ENCODE results near the gene TNIK.

TNIK gene

DNA sequence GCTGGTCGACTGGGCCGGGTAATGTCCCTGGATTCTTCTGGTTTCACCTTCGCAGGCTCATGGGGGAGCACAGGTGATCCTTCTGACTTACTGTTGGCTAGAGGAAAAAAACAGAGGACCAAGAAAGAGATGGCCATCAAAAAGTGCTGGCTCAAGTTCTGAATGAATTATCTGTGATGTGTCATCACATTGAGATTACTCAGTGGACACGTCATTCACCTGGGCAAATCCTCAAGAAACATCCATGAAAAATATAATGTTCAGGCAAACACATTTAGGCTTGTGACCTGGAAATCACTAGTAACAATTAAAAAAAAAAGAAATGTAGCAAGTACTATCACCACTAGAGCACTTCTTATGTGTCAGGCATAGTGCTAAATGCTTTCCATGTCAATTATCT is 352.1 kb downstream of the TNIK start:
- no peak for FAIRE-seq
- no peak for TF ChIP-seq POU2F2 (IDR thresholded peaks at IDR 0.05; ENCODE audit: low read depth, low read length)
- TF ChIP-seq TAF1 (IDR thresholded peaks at IDR 0.05; ENCODE audit: low read depth, low read length) = no peak
- no peak for TF ChIP-seq SPI1 (IDR thresholded peaks at IDR 0.05; ENCODE audit: low read depth, low read length)
- TF ChIP-seq POLR2A (IDR thresholded peaks at IDR 0.05; ENCODE audit: low read depth, low read length) = no peak
- TF ChIP-seq PAX5 (IDR thresholded peaks at IDR 0.05; ENCODE audit: insufficient read depth, low read length, severe bottlenecking) = no peak
- no peak for TF ChIP-seq POLR2AphosphoS5 (IDR thresholded peaks at IDR 0.05; ENCODE audit: low read depth, low read length)
- DNase-seq (ENCODE audit: insufficient read length, low spot score) = no peak

DNA sequence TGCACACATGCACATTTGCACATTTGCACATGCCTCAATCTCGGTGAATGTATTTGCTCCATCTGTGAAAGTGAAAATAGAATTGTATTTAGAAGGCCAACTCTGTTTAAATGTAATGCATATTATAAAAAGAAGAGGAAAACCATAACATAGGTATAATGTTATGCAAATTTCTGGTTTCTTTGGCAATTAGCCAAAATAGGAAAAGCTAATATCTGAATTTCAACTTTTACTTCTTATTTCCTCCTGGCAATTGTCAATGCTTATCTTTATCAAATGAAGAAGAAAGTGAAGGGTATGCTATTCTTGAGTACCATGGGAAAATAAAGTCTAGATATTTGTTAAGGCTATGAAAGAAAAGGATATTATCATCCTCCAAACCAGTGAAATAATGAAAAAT is 357.0 kb downstream of the TNIK start:
- DNase-seq (ENCODE audit: insufficient read length, low spot score) (no peak), FAIRE-seq (no peak)
- TF ChIP-seq TAF1 (IDR thresholded peaks at IDR 0.05; ENCODE audit: low read depth, low read length) (no peak), PAX5 (IDR thresholded peaks at IDR 0.05; ENCODE audit: insufficient read depth, low read length, severe bottlenecking) (no peak), POLR2AphosphoS5 (IDR thresholded peaks at IDR 0.05; ENCODE audit: low read depth, low read length) (no peak), POLR2A (IDR thresholded peaks at IDR 0.05; ENCODE audit: low read depth, low read length) (no peak), SPI1 (IDR thresholded peaks at IDR 0.05; ENCODE audit: low read depth, low read length) (no peak), POU2F2 (IDR thresholded peaks at IDR 0.05; ENCODE audit: low read depth, low read length) (no peak)

DNA sequence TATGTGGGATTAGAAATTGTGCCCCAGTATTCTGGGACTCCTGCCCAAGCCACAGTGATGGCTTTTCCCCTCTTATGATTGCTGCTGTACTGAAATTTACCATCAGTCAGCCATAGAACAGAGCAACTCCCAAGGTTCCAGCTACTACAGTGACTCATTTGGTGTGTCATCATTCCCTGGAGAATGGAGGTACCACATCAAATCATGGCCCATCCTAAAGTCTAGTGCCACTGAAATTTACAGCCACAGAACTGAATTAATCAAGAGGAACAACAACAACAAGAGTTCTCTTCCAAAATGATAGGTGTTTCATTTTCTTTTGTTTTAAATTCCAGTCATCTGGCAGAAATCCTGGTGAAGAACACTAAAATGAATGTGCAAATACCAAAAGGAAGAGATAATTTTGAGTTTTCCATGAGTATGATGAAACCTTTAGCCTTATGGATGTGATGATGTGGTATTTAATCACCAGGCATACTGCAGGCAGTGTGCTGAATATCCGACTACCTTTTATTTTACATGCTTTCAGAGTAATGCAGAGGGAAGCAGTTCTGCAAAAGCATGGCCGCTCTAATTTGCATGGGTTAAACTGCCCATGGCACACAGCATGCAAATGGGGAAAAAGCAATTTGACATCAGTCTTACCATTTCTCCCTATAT is 358.1 kb downstream of the TNIK start:
- no peak for TF ChIP-seq TAF1 (IDR thresholded peaks at IDR 0.05; ENCODE audit: low read depth, low read length)
- no peak for TF ChIP-seq PAX5 (IDR thresholded peaks at IDR 0.05; ENCODE audit: insufficient read depth, low read length, severe bottlenecking)
- no peak for TF ChIP-seq SPI1 (IDR thresholded peaks at IDR 0.05; ENCODE audit: low read depth, low read length)
- TF ChIP-seq POU2F2 (IDR thresholded peaks at IDR 0.05; ENCODE audit: low read depth, low read length) = no peak
- TF ChIP-seq POLR2A (IDR thresholded peaks at IDR 0.05; ENCODE audit: low read depth, low read length) = no peak
- no peak for TF ChIP-seq POLR2AphosphoS5 (IDR thresholded peaks at IDR 0.05; ENCODE audit: low read depth, low read length)
- DNase-seq (ENCODE audit: insufficient read length, low spot score) = no peak
- FAIRE-seq = no peak

DNA sequence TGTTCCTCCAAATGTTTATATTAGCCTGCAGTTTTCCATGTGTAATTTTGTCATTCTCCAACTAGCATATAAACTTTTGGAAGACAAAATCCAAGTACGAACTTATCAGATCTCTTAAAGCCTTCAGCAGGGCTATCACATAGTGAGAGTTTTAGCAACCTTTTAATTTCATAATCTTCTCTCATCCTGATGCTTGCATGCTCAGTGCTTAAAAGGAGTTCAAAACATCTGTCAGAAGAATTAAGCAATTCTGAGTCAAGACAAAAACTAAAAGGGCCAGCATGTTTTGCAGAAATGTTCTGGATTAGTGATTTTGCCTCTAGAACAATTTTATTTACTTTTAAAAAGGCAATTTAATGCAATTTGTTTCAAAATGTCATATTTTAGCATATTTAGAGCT is 360.3 kb downstream of the TNIK start:
- TF ChIP-seq POLR2AphosphoS5 (IDR thresholded peaks at IDR 0.05; ENCODE audit: low read depth, low read length) (no peak), POU2F2 (IDR thresholded peaks at IDR 0.05; ENCODE audit: low read depth, low read length) (no peak), PAX5 (IDR thresholded peaks at IDR 0.05; ENCODE audit: insufficient read depth, low read length, severe bottlenecking) (no peak), TAF1 (IDR thresholded peaks at IDR 0.05; ENCODE audit: low read depth, low read length) (no peak), POLR2A (IDR thresholded peaks at IDR 0.05; ENCODE audit: low read depth, low read length) (no peak), SPI1 (IDR thresholded peaks at IDR 0.05; ENCODE audit: low read depth, low read length) (no peak)
- FAIRE-seq (no peak), DNase-seq (ENCODE audit: insufficient read length, low spot score) (no peak)

DNA sequence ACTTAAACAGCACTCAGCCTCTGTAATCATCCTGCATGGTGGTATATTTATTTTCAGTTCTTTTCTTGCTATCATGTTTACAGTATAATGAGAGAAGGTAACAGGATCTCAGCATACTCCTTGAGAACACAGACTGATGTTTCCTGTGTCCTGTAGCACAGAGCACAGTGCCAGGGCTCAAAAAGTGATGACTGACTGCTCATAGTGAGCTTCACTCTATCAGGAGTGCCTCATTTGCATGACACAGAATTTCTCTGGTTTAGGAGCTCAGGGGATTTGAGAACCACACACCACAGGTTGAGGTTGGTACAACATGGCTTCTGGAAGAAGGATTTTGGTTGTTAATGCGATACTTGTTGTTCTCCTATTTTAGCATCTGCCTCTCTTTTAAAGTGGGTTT is 365.1 kb downstream of the TNIK start:
- FAIRE-seq = no peak
- TF ChIP-seq TAF1 (IDR thresholded peaks at IDR 0.05; ENCODE audit: low read depth, low read length) = no peak
- no peak for DNase-seq (ENCODE audit: insufficient read length, low spot score)

DNA sequence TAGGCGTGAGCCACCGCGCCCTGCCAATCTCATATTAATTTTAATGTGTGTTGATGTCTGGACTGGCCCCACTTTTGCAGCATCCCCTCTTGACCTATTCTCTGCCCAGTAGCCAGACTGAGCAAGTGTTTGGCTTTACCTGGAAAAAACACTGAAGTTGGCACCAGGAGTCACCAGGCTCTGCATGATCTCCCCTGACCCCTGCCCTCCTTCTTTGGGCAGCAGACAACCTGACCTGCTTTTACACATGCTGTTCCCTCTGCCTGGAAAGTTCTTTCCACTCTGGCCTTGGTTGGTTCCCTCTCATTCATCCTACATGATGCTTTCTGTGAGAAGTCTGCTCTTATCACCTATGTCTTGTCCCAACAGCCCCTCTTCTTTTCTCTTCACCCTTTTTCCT is 365.8 kb downstream of the TNIK start:
- DNase-seq (ENCODE audit: insufficient read length, low spot score) (no peak), FAIRE-seq (no peak)
- TF ChIP-seq SPI1 (IDR thresholded peaks at IDR 0.05; ENCODE audit: low read depth, low read length) = no peak
- no peak for TF ChIP-seq POLR2A (IDR thresholded peaks at IDR 0.05; ENCODE audit: low read depth, low read length)
- no peak for TF ChIP-seq TAF1 (IDR thresholded peaks at IDR 0.05; ENCODE audit: low read depth, low read length)
- no peak for TF ChIP-seq PAX5 (IDR thresholded peaks at IDR 0.05; ENCODE audit: insufficient read depth, low read length, severe bottlenecking)
- no peak for TF ChIP-seq POU2F2 (IDR thresholded peaks at IDR 0.05; ENCODE audit: low read depth, low read length)
- no peak for TF ChIP-seq POLR2AphosphoS5 (IDR thresholded peaks at IDR 0.05; ENCODE audit: low read depth, low read length)

DNA sequence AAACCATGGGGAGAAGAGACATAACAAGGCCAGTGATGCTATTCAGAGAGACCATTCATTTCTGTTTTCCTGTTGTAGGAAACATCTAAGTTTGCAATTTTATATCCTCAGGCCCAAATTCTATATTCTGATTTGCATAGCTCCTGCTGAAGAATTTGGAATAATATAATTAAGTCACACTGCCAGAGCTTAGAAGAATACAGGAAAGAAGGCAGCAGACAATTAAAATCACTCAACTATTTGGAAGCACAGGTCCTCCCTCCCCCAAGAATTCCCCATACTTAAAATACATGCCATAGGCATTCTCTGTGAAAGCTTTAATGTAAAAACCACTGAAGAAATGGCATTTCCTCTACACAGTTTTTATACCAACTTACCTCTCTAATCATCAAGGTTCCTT is 366.7 kb downstream of the TNIK start:
- FAIRE-seq (no peak), DNase-seq (ENCODE audit: insufficient read length, low spot score) (no peak)
- no peak for TF ChIP-seq TAF1 (IDR thresholded peaks at IDR 0.05; ENCODE audit: low read depth, low read length)
- TF ChIP-seq POLR2AphosphoS5 (IDR thresholded peaks at IDR 0.05; ENCODE audit: low read depth, low read length) = no peak
- TF ChIP-seq POU2F2 (IDR thresholded peaks at IDR 0.05; ENCODE audit: low read depth, low read length) = no peak
- TF ChIP-seq PAX5 (IDR thresholded peaks at IDR 0.05; ENCODE audit: insufficient read depth, low read length, severe bottlenecking) = no peak
- TF ChIP-seq POLR2A (IDR thresholded peaks at IDR 0.05; ENCODE audit: low read depth, low read length) = no peak
- no peak for TF ChIP-seq SPI1 (IDR thresholded peaks at IDR 0.05; ENCODE audit: low read depth, low read length)

DNA sequence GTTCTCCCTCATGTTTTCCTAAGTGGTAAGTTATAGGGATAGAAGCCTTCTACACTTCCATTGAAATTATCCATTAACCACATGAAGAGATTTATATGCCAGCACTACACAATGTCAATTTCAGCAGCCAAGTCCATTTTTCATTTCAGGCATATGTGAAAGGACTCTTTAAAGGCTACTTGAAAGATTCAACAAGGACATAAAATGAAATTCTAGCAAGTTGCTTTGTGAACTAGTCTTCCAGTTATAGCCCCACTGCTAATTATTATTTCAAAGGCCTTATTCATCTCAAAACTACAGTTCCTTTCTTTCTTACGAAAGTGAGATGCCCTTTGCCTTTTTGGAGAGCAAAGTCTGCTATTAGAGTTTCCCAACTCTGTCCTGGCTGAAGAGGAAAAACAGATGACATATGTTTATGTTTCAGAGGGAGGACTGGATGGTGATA is 367.7 kb downstream of the TNIK start:
- DNase-seq (ENCODE audit: insufficient read length, low spot score) (no peak), FAIRE-seq (no peak)
- no peak for TF ChIP-seq PAX5 (IDR thresholded peaks at IDR 0.05; ENCODE audit: insufficient read depth, low read length, severe bottlenecking)
- no peak for TF ChIP-seq SPI1 (IDR thresholded peaks at IDR 0.05; ENCODE audit: low read depth, low read length)

DNA sequence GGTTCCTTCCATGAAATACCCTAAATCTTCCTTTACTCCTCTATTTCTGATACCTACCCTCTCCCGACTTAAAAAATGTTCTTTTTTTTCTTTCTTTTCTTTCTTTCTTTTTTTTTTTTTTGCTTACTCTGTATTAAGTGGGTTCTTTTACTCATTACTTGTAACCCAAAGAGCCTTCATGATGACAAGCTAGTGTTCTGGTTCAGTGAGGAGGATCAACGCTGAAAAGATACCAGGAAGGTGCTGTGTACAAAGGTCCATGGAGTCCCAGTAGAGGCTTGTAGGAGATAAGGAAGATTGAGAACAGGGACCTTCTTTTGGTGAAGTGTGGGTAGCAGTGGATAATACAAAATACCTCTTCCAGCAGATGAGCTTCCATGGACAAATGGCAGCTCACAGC is 369.9 kb downstream of the TNIK start:
- no peak for DNase-seq (ENCODE audit: insufficient read length, low spot score)
- no peak for FAIRE-seq
- TF ChIP-seq POU2F2 (IDR thresholded peaks at IDR 0.05; ENCODE audit: low read depth, low read length) (no peak), SPI1 (IDR thresholded peaks at IDR 0.05; ENCODE audit: low read depth, low read length) (no peak), TAF1 (IDR thresholded peaks at IDR 0.05; ENCODE audit: low read depth, low read length) (no peak), PAX5 (IDR thresholded peaks at IDR 0.05; ENCODE audit: insufficient read depth, low read length, severe bottlenecking) (no peak), POLR2AphosphoS5 (IDR thresholded peaks at IDR 0.05; ENCODE audit: low read depth, low read length) (no peak), POLR2A (IDR thresholded peaks at IDR 0.05; ENCODE audit: low read depth, low read length) (no peak)

DNA sequence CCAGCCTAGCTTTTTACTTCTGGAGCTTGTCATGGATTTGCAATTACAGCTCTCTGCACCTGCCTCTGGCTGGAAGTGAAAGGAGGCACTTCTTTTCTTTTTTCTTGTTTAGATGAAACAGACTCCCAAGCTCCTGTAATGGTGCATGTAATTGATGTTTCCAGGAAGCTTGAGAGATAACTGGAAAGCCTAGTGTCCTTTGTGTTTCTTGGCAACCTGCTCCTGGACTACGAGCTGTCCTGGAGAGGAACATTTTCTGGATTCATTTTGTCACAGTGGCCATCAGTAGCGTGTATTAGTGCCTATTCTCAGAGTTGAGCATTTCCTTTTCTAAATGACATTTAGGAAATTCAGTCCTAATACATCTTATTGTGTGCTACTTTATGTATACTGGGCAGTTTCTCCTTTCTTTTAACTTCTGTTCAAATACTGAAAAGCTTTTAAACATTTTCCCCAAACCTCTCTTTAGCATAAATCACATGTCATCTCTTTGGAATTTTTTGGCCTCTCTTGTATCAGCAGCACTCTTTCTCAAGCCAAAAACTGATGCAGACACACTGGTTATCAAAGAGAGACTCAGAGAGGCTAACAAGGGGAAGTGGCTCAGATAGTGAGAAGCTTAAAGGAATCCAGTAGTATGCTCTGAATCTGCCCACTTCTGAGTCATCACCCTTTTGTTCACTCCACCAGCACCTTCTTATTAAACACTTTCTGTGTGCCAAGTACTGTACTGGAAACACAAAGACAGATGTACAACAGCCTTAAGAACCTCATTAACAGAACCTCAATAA is 371.0 kb downstream of the TNIK start:
- FAIRE-seq = no peak
- DNase-seq (ENCODE audit: insufficient read length, low spot score) = no peak
- TF ChIP-seq SPI1 (IDR thresholded peaks at IDR 0.05; ENCODE audit: low read depth, low read length) (0 out of 2 replicates have a peak, but pooled peaks have one; percentile 15), PAX5 (IDR thresholded peaks at IDR 0.05; ENCODE audit: insufficient read depth, low read length, severe bottlenecking) (no peak)

Measured in GM12891 (cell line).